HG03025 (cell line): ENCODE measurements around the gene IRX1.

Experiments used
- ATAC-seq: cut with Tn5 transposase; IDR thresholded peaks from one replicate; pipeline ENCODE4 v1.9.1; 2021; ENCODE audit warnings: mild to moderate bottlenecking, moderate library complexity; ENCODE audit not compliant: unreplicated experiment, low FRiP score

IRX1 gene

GRCh38 chr5:3642231-3642630, 46.6 kb downstream of the IRX1 start:
- ATAC-seq, result no peak

DNA sequence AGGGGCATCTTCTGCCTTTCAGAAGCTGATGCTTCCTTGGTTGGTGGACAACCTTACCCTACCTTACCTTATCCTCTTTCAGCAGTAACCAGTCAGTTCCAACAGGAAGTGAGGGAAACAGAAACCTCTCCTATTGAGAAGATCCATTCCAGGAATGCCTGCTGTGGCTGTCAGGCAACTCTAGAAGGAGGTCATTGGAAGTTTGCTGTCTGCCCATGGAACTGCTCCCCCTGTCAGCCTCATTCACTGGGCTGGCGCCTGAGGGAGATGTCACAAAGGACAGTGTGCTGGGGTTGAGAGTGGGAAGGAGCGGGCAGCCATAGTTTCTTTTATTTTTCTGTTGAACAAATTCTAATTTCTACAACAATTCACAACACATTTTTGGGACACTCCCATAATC, 54.7 kb downstream of the IRX1 start:
- no peak for ATAC-seq

GRCh38 chr5:3650868-3651267, 55.2 kb downstream of the IRX1 start:
- ATAC-seq, result no peak
